Type B pancreatic cell (in vitro differentiated cells): Measurements from ENCODE around the gene MAPK12. TPM values are rescaled to one million over a fixed set of nuclear protein-coding genes. Genes with fewer than 3 reads are reported as not detected.

Source experiments
- DNase-seq: peaks from one replicate; pipeline ENCODE4 v3.0.0; 2021; ENCODE audit warnings: mixed read lengths; ENCODE audit not compliant: unreplicated experiment; ENCODE audit errors: extremely low spot score
- H3K27ac Mint-ChIP-seq: 2 replicates; pipeline ENCODE4 v1.8.0; 2021; ENCODE audit warnings: mild to moderate bottlenecking, mixed read lengths
- H3K27me3 Mint-ChIP-seq: 2 replicates; pipeline ENCODE4 v1.8.0; 2021; ENCODE audit warnings: mixed read lengths
- H3K36me3 Mint-ChIP-seq: 2 replicates; pipeline ENCODE4 v1.8.0; 2021; ENCODE audit warnings: mixed read lengths
- H3K4me1 Mint-ChIP-seq: one replicate; pipeline ENCODE4 v1.8.0; 2021; ENCODE audit warnings: mixed read lengths; ENCODE audit not compliant: unreplicated experiment
- H3K4me3 Mint-ChIP-seq: 2 replicates; pipeline ENCODE4 v1.8.0; 2021; ENCODE audit warnings: mild to moderate bottlenecking, mixed read lengths
- H3K9me3 Mint-ChIP-seq: 2 replicates; pipeline ENCODE4 v1.8.0; 2021; ENCODE audit warnings: mixed read lengths
- total RNA-seq: library from RNA; stranded (reverse); gene quantifications from 2 replicates; pipeline ENCODE4 v1.2.1, GENCODE V29; 2021; ENCODE audit warnings: low replicate concordance
- TF ChIP-seq, protein P1 (sequence below): fragments of 200-600 bp; sonication (generic); conservative IDR thresholded peaks from 2 replicates; pipeline ENCODE4 v1.5.0; 2021; ENCODE audit warnings: antibody characterized with exemption, mild to moderate bottlenecking

MAPK12 gene
- total RNA-seq, 1 donor from 2014 or later: 31.3 TPM

DNA sequence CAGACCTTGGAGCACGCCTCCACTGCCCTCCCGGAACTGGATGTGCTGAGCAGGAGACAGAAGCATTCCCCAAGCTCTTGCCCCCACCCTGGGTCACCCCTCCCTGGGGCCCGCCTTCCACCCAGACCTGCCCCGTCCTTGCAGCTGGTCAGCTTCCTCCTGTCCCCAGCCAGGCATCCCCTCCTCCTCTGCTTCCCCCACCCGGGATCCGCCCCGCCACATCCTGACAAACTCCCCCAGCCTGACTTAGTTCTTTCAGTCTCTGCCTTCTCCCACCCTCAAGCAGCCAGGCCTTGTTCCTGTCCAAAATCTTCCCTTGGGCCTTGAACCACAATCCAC lies 47.1 kb upstream of the MAPK12 start:
- Mint-ChIP-seq H3K27me3 (no peaks in the 10 kb centered on the region), H3K9me3 (no peaks in the 10 kb centered on the region), H3K27ac (peak overlapping the region; percentile 92), H3K4me3 (peak overlapping the region; percentile 84), H3K4me1 (peaks cover 17% of the 10 kb centered on the region), H3K36me3 (peaks cover 4% of the 10 kb centered on the region)
- TF ChIP-seq, protein P1, sequence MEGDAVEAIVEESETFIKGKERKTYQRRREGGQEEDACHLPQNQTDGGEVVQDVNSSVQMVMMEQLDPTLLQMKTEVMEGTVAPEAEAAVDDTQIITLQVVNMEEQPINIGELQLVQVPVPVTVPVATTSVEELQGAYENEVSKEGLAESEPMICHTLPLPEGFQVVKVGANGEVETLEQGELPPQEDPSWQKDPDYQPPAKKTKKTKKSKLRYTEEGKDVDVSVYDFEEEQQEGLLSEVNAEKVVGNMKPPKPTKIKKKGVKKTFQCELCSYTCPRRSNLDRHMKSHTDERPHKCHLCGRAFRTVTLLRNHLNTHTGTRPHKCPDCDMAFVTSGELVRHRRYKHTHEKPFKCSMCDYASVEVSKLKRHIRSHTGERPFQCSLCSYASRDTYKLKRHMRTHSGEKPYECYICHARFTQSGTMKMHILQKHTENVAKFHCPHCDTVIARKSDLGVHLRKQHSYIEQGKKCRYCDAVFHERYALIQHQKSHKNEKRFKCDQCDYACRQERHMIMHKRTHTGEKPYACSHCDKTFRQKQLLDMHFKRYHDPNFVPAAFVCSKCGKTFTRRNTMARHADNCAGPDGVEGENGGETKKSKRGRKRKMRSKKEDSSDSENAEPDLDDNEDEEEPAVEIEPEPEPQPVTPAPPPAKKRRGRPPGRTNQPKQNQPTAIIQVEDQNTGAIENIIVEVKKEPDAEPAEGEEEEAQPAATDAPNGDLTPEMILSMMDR: no peak
- no peak for DNase-seq

DNA sequence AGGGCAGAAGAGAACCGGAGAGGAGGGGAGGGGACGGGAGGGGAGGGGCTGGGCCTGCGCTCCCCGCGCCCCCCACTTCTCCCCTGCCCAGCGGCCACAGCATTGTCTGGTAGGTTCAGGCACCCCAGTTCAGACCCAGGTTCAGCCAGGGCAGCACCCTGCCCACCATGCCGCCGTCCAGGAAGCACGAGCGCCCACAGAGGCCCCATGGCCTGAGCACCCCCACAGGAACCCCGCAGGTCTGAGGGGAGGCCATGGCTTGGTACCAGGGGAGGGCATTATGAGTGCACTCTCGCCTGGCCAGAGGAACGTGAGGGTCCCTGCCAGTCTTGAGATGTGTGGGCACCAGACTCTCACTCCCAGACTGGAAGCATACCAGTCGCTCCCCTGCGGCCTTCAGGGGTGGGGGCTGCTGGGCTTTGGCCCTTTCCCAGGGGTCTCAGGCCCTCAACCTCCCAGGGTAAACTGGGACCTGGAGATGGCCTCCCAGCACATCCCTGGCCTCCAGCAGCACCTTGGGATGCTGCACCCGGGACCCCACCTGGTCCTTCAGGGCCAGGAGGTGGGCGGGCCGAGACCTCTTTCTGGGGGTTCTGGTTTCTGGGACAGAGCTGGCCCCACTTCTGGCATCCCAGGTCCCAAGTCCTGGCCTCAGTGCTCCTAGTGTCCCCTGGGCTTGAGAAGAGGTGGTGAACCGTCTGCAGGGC lies 46.6 kb upstream of the MAPK12 start:
- peaks cover 19% of the 10 kb centered on the region for H3K4me1 Mint-ChIP-seq
- no peaks in the 10 kb centered on the region for H3K9me3 Mint-ChIP-seq
- TF ChIP-seq, protein P1: no peak
- peaks cover 4% of the 10 kb centered on the region for H3K36me3 Mint-ChIP-seq
- peak overlapping the region; percentile 84 for H3K4me3 Mint-ChIP-seq
- no peak for DNase-seq
- H3K27me3 Mint-ChIP-seq: no peaks in the 10 kb centered on the region
- peak overlapping the region; percentile 92 for H3K27ac Mint-ChIP-seq

DNA sequence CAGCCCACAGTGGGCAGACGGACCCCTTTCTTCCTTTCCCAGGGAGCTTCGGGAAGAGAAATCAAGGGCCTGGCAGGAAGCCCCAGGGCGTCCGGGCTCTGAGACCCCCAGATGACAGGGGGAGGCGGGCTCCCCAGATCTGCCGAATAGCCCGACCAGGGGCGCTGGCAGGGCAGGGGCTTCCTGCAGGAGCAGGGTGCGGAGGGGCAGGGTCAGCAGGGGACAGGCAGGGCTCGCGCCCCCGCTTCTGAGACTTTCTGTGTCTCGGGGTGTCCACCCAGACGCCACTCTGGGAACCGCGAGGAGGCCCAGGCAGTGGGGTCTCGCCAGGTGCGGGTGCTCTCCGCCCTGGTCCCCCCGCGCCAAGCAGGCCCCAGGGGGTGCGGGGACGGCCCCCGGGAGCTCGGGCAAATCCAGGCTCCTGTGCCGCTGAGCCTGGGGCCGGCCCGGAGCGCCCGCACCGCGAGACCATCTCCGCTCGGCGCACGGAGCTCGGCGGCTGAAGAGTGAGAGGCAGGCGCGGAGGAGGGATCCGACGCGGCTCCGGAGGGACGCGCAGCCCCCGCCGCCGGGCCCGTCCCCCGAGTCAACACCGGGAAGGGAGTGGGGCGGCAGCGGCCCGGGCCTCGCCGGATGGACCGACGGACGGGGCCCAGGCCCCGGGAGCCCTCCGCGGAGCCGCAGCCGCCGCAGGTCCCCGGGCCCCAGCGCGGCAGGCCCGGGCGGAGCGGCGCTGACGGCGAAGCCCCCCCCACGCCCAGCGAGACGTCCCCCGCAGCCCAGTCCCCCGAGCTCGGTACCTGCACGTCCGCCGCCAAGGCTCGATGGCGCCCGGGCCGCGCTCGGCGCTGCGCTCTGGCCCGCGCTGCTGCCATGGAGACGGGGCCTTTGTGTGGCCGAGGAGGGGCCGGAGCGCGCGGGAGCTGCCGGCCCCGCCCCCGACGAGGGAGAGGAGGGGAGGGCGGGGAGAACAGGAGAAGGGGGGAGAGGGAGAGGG lies 45.6 kb upstream of the MAPK12 start, which contains the start of gene PLXNB2:
Gene PLXNB2 (minus strand): TSS at position 894 of the 997 bp plus-strand sequence. CDS start 17,062 bp downstream, outside the sequence.
- Mint-ChIP-seq H3K4me3 (peak within 1 kb of the TSS; percentile 94), H3K4me1 (peaks cover 24% of the 10 kb centered on the region), H3K27me3 (no peaks in the 10 kb centered on the region), H3K27ac (peak within 1 kb of the TSS; percentile 98), H3K9me3 (no peaks in the 10 kb centered on the region), H3K36me3 (peaks cover 4% of the 10 kb centered on the region)
- peak; percentile 87 for DNase-seq
- TF ChIP-seq, protein P1: no peak

DNA sequence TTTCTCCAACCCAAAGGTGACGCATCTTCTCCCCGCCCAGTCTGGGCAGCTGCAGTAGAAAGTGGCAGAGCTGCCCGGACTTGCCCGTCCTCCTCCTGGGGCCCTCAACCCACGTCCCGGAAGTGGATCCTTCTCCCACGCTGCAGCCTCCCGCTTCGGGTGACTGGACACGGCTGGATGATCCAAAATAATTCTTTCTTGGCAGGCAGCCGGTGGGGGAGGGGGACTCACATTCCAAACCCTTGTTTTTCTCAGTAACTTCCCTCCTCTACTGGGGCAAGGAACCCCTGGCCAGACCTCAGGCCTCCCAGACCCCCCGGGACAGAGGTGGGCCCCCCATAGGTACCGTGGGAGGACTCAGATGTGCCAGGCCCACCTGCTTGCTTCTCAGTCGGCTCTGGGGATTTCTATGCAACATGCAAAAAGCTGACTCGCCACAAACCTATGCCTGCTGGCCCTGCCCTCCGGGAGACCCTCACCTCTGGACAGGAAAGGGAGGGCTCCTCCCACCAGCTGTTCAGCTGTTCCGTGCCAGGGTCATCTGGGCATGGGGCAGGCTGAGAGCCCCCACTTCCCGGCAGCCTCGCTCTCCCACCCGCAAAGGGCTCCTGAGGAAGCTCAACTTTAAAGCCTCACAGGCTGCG lies 44.6 kb upstream of the MAPK12 start:
- peaks cover 24% of the 10 kb centered on the region for H3K4me1 Mint-ChIP-seq
- H3K4me3 Mint-ChIP-seq: peak overlapping the region; percentile 94
- no peak for DNase-seq
- H3K27ac Mint-ChIP-seq: peak overlapping the region; percentile 98
- no peaks in the 10 kb centered on the region for H3K27me3 Mint-ChIP-seq
- peaks cover 4% of the 10 kb centered on the region for H3K36me3 Mint-ChIP-seq
- H3K9me3 Mint-ChIP-seq: no peaks in the 10 kb centered on the region
- TF ChIP-seq, protein P1: no peak

DNA sequence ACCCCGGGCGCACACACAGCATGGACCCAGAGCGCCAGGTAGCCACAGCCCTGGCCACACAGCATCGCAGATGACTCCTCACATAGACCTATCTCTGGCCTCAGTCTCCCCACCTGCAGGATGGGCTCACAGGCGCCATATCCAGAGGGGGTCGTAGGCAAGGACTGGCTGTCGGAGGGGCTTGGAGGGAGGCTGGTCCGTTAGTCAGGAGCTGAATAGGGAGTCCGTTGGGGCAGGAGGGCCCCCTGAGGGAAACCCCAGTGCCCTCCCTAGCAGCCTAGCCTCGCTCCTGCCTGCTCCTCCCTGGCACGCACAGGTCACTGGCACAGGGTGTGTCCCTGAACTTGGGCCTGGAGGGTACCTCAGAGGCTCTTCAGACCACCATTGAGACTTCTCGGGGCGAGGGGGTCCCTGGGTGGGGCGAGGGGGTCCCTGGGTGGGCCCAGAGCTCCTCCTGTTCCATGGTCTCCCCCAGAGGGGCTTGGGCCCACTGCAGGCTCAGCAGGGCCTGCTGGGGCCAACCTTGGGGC lies 44.0 kb upstream of the MAPK12 start:
- Mint-ChIP-seq H3K4me1 (peaks cover 24% of the 10 kb centered on the region), H3K27me3 (no peaks in the 10 kb centered on the region)

More for the DNA sequence above, 44.0 kb upstream of the MAPK12 start:
- no peaks in the 10 kb centered on the region for H3K9me3 Mint-ChIP-seq
- peaks cover 4% of the 10 kb centered on the region for H3K36me3 Mint-ChIP-seq
- DNase-seq: no peak
- H3K27ac Mint-ChIP-seq: peak overlapping the region; percentile 98
- TF ChIP-seq, protein P1: no peak
- peak overlapping the region; percentile 94 for H3K4me3 Mint-ChIP-seq
